OCI-LY7 (cell line): Measurements from ENCODE around the gene SPHKAP. TPM values are rescaled to one million over a fixed set of nuclear protein-coding genes. Genes with fewer than 3 reads are reported as not detected.
"Not testable (repeated sequence)": the region's sequence is repeated elsewhere in the genome, so short reads cannot be mapped to it uniquely, and the experiment has no call there.

Experiments
- BruUV-seq: library from RNA; stranded (reverse); fragments of 400-500 nt; replicated peaks from 2 replicates; lab custom pipeline; 2021; lab: Mats Ljungman, UMichigan
- CTCF ChIA-PET: fragments of 300-600 bp; sonication (Branson Sonifier 250); formaldehyde crosslinking; loops from one replicate; lab custom pipeline; 2022; ENCODE audit warnings: antibody characterized with exemption; ENCODE audit not compliant: unreplicated experiment; lab: Charles Lee
- POLR2A ChIA-PET: fragments of 300-600 bp; sonication (Branson Sonifier 250); formaldehyde crosslinking; loops from one replicate; lab custom pipeline; 2022; ENCODE audit warnings: antibody characterized with exemption; lab: Charles Lee
- DNase-seq: peaks from one replicate; pipeline ENCODE4 v3.0.0-alpha.2; 2015; ENCODE audit warnings: low spot score
- H2AFZ ChIP-seq: fragments of 200-600 bp; sonication (generic), shearing (Covaris generic); 2 replicates; pipeline ENCODE4 v1.6.1; 2014; ENCODE audit warnings: mild to moderate bottlenecking, antibody characterized with exemption, low read length, moderate library complexity
- H3K27ac ChIP-seq: fragments of 200-600 bp; sonication (generic); 2 replicates; pipeline ENCODE4 v1.5.1; 2014; ENCODE audit warnings: mixed run types, low read depth, mild to moderate bottlenecking, moderate library complexity, low read length, inconsistent platforms; ENCODE audit not compliant: poor library complexity, severe bottlenecking
- H3K36me3 ChIP-seq: fragments of 200-600 bp; sonication (generic); 2 replicates; pipeline ENCODE4 v1.6.1; 2014; ENCODE audit warnings: mild to moderate bottlenecking, antibody characterized with exemption, low read length, moderate library complexity, mixed read lengths; ENCODE audit not compliant: insufficient read depth
- H3K4me1 ChIP-seq: fragments of 200-600 bp; sonication (generic); 2 replicates; pipeline ENCODE4 v1.5.1; 2014; ENCODE audit warnings: mild to moderate bottlenecking, low read length; ENCODE audit not compliant: insufficient read depth, poor library complexity, severe bottlenecking
- H3K4me2 ChIP-seq: fragments of 200-600 bp; sonication (generic); 2 replicates; pipeline ENCODE4 v1.6.1; 2014; ENCODE audit warnings: mild to moderate bottlenecking, low read length
- H3K4me3 ChIP-seq: fragments of 200-600 bp; sonication (generic); 2 replicates; pipeline ENCODE4 v1.5.1; 2014; ENCODE audit warnings: mild to moderate bottlenecking, low read depth, low read length; ENCODE audit not compliant: poor library complexity, severe bottlenecking
- H3K79me2 ChIP-seq: fragments of 200-600 bp; sonication (generic); 2 replicates; pipeline ENCODE4 v1.6.1; 2016; ENCODE audit warnings: low read depth, mild to moderate bottlenecking, low read length, moderate library complexity, mixed read lengths; ENCODE audit not compliant: insufficient read depth
- H3K9me2 ChIP-seq: fragments of 200-600 bp; sonication (generic); 2 replicates; pipeline ENCODE4 v1.6.1; 2016; ENCODE audit warnings: mild to moderate bottlenecking, low read length, mixed read lengths; ENCODE audit not compliant: insufficient read depth
- H3K9me3 ChIP-seq: fragments of 200-600 bp; sonication (generic); 2 replicates; pipeline ENCODE4 v1.6.1; 2014; ENCODE audit warnings: mild to moderate bottlenecking, mixed run types, low read length, mixed read lengths
- H4K20me1 ChIP-seq: fragments of 200-600 bp; sonication (generic); 2 replicates; pipeline ENCODE4 v1.6.1; 2014; ENCODE audit warnings: mild to moderate bottlenecking, antibody characterized with exemption, low read length, moderate library complexity, mixed read lengths; ENCODE audit not compliant: insufficient read depth
- EZH2phosphoT487 ChIP-seq: fragments of 200-600 bp; sonication (generic); IDR thresholded peaks from 2 replicates; pipeline ENCODE4 v1.6.1; 2018; ENCODE audit warnings: low read depth, borderline replicate concordance, mild to moderate bottlenecking, mixed run types, antibody characterized with exemption, low read length, moderate library complexity, mixed read lengths
- intact Hi-C: fragments of 100-400 bp; cut with micrococcal nuclease; formaldehyde crosslinking; loops from one replicate; pipeline ENCODE4 v1.10.0; 2022; ENCODE audit not compliant: unreplicated experiment
- total RNA-seq, 2 experiments: library from RNA; depleted of rRNA in 1 of 2; stranded (reverse); fragments of >200 nt in 1 of 2; shearing (Covaris generic) in 1 of 2; gene quantifications; 2 replicates each; pipeline ENCODE4 v1.2.3, GENCODE V29; 2014 to 2022
- TF ChIP-seq, protein P1 (sequence below): fragments of 200-600 bp; sonication (generic); conservative IDR thresholded peaks from 2 replicates; pipeline ENCODE4 v1.5.1; 2014; ENCODE audit warnings: mild to moderate bottlenecking, antibody characterized with exemption, low read length, moderate library complexity, mixed read lengths

The SPHKAP gene
- total RNA-seq, 2 experiments from 2014 or later, result not detected

- H3K79me2 ChIP-seq, result no peaks in the 10 kb centered on the region
- H4K20me1 ChIP-seq, result no peaks in the 10 kb centered on the region
- no peak for DNase-seq
- no peaks in the 10 kb centered on the region for H3K9me2 ChIP-seq
- no peak overlapping the region for H3K4me2 ChIP-seq
- no peak overlapping the region for H2AFZ ChIP-seq
- CTCF ChIA-PET, result no interaction called here
- TF ChIP-seq EZH2phosphoT487, result no peak
- intact Hi-C loops, result no loop called here
- no peaks in the 10 kb centered on the region for H3K36me3 ChIP-seq
- BruUV-seq, result no TSS peak
- H3K4me1 ChIP-seq, result no peaks in the 10 kb centered on the region
- H3K27ac ChIP-seq, result no peak overlapping the region
- POLR2A ChIA-PET, result interaction anchor here (0.7 kb wide), 1 partner anchor 14 kb away, joined by 3 read pairs; no protein-coding TSS in a partner anchor
- no peak overlapping the region for H3K4me3 ChIP-seq
- H3K9me3 ChIP-seq, result no peaks in the 10 kb centered on the region
Measured at GRCh38 chr2:228082571-228082970, 98.9 kb downstream of the SPHKAP start.

DNA sequence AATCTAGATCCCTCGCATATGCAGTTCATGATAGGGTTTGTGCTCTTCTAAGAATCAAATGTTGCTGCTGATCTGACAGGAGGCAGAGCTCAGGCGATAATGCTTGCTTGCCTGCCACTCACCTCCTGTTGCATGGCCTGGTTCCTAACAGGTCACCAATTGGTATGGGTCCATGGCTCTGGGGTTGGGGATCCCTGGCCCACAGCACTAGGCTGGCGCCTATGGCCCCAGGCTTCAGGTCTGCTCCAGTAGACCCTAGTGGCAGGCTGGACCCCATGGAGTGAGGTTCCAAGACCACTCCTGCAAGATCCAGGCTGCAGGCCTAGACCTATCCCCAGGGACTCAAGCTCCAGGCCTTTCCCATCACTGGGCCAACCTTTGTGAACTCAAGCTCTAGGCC lies 102.3 kb downstream of the SPHKAP start:
- POLR2A ChIA-PET, result no interaction called here
- Histone ChIP-seq H3K4me3 (no peak overlapping the region), H2AFZ (no peak overlapping the region), H3K9me2 (no peaks in the 10 kb centered on the region), H3K79me2 (no peaks in the 10 kb centered on the region), H4K20me1 (no peaks in the 10 kb centered on the region), H3K27ac (no peak overlapping the region), H3K36me3 (no peaks in the 10 kb centered on the region), H3K4me2 (no peak overlapping the region), H3K4me1 (no peaks in the 10 kb centered on the region), H3K9me3 (no peaks in the 10 kb centered on the region)
- intact Hi-C loops, result no loop called here
- no TSS peak for BruUV-seq
- DNase-seq, result no peak
- CTCF ChIA-PET, result no interaction called here
- TF ChIP-seq, protein P1, sequence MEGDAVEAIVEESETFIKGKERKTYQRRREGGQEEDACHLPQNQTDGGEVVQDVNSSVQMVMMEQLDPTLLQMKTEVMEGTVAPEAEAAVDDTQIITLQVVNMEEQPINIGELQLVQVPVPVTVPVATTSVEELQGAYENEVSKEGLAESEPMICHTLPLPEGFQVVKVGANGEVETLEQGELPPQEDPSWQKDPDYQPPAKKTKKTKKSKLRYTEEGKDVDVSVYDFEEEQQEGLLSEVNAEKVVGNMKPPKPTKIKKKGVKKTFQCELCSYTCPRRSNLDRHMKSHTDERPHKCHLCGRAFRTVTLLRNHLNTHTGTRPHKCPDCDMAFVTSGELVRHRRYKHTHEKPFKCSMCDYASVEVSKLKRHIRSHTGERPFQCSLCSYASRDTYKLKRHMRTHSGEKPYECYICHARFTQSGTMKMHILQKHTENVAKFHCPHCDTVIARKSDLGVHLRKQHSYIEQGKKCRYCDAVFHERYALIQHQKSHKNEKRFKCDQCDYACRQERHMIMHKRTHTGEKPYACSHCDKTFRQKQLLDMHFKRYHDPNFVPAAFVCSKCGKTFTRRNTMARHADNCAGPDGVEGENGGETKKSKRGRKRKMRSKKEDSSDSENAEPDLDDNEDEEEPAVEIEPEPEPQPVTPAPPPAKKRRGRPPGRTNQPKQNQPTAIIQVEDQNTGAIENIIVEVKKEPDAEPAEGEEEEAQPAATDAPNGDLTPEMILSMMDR, result no peak
- TF ChIP-seq EZH2phosphoT487, result no peak

DNA sequence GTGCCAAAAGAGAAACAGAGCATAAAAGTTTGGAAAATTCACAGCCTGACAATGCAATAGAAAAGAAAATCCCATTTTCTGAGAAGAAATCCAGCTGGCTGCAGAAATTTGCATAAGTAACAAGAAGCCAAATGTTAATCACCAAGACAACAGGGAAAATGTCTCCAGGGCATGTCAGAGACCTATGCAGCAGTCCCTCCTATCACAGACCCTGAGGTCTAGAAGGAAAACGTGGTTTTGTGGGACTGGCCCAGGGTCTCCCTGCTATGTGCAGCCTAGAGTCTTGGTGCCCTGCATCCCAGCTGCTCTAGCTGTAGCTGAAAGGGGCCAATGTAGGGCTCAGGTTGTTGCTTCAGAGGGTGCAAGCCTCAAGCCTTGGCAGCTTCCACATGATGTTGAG lies 104.8 kb downstream of the SPHKAP start:
- H3K79me2 ChIP-seq, DNase-seq, H4K20me1 ChIP-seq, CTCF ChIA-PET, intact Hi-C loops, H3K27ac ChIP-seq, H3K9me2 ChIP-seq, H3K9me3 ChIP-seq, H2AFZ ChIP-seq, POLR2A ChIA-PET, H3K4me2 ChIP-seq, H3K4me3 ChIP-seq, H3K36me3 ChIP-seq, H3K4me1 ChIP-seq, BruUV-seq: not testable (repeated sequence)

DNA sequence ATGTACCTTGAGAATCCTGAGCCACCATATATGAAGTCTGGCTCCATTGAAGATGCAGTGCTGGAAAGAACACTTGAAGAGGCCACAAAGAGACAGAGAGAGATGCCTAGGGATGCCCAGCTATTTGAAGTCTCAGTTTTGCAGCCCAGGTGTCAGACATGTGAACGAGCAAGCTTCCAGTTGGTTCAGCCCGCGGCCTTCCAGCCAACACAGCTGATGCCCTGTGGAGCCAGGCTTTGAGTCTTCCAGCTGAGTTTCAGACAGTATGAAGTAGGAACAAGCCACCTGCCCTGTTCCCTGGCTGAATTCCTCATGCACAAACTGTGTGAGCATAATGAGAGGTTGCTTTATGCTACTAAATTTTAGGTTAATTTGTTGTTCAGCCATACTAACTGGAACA lies 108.8 kb downstream of the SPHKAP start:
- no peaks in the 10 kb centered on the region for H3K9me3 ChIP-seq
- H3K9me2 ChIP-seq, result no peaks in the 10 kb centered on the region
- H4K20me1 ChIP-seq, result no peaks in the 10 kb centered on the region
- H3K36me3 ChIP-seq, result no peaks in the 10 kb centered on the region
- intact Hi-C loops, result no loop called here
- H2AFZ ChIP-seq, result no peak overlapping the region
- H3K27ac ChIP-seq, result no peak overlapping the region
- ChIA-PET POLR2A (no interaction called here), CTCF (no interaction called here)
- TF ChIP-seq, protein P1, result no peak
- no peak for TF ChIP-seq EZH2phosphoT487
- H3K79me2 ChIP-seq, result no peaks in the 10 kb centered on the region
- H3K4me2 ChIP-seq, result no peak overlapping the region
- no peak for DNase-seq
- H3K4me3 ChIP-seq, result no peak overlapping the region
- H3K4me1 ChIP-seq, result no peaks in the 10 kb centered on the region
- BruUV-seq, result no TSS peak
